Loucy (cell line): ENCODE data around the gene SH3RF3.

ENCODE experiments used
- H2AFZ ChIP-seq: fragments of 200-600 bp; sonication (generic); 2 replicates; pipeline ENCODE4 v1.6.0; 2016; ENCODE audit warnings: antibody characterized with exemption, mild to moderate bottlenecking, low read length, moderate library complexity
- H3F3A ChIP-seq: fragments of 200-600 bp; 2 replicates; pipeline ENCODE4 v1.6.0; 2016; ENCODE audit warnings: antibody characterized with exemption, low read depth, mild to moderate bottlenecking
- H3K27me3 ChIP-seq: fragments of 200-600 bp; sonication (generic); 2 replicates; pipeline ENCODE4 v1.6.1; 2014; ENCODE audit warnings: low read length, mild to moderate bottlenecking; ENCODE audit not compliant: insufficient read depth, poor library complexity, severe bottlenecking
- H3K36me3 ChIP-seq: fragments of 200-600 bp; sonication (generic); 2 replicates; pipeline ENCODE4 v1.6.1; 2016; ENCODE audit warnings: low read length; ENCODE audit not compliant: insufficient read depth
- H3K4me1 ChIP-seq: fragments of 200-600 bp; sonication (generic); 2 replicates; pipeline ENCODE4 v1.5.1; 2014; ENCODE audit warnings: low read length, mild to moderate bottlenecking; ENCODE audit not compliant: insufficient read depth, poor library complexity, severe bottlenecking
- H3K4me2 ChIP-seq: fragments of 200-600 bp; sonication (generic); 2 replicates; pipeline ENCODE4 v1.6.0; 2014; ENCODE audit warnings: antibody characterized with exemption, low read length, low read depth, mild to moderate bottlenecking; ENCODE audit not compliant: poor library complexity, severe bottlenecking
- H3K4me3 ChIP-seq: fragments of 200-600 bp; sonication (generic); 2 replicates; pipeline ENCODE4 v1.5.1; 2014; ENCODE audit warnings: low read length, mild to moderate bottlenecking, mixed read lengths; ENCODE audit not compliant: poor library complexity, severe bottlenecking
- H3K79me2 ChIP-seq: fragments of 200-600 bp; sonication (generic); 2 replicates; pipeline ENCODE4 v1.6.1; 2014; ENCODE audit warnings: low read length; ENCODE audit not compliant: insufficient read depth
- H3K9ac ChIP-seq: fragments of 200-600 bp; sonication (generic); 2 replicates; pipeline ENCODE4 v1.6.0; 2014; ENCODE audit warnings: mild to moderate bottlenecking, low read depth, low read length, moderate library complexity; ENCODE audit not compliant: poor library complexity, severe bottlenecking
- H3K9me2 ChIP-seq: fragments of 200-600 bp; sonication (generic); replicated peaks from 2 replicates; pipeline ENCODE4 v1.6.1; 2016; ENCODE audit warnings: low read depth, low read length, mixed read lengths
- H3K9me3 ChIP-seq: fragments of 200-600 bp; sonication (generic); 2 replicates; pipeline ENCODE4 v1.6.1; 2014; ENCODE audit warnings: mild to moderate bottlenecking, antibody characterized with exemption, low read length, low read depth; ENCODE audit not compliant: insufficient read depth
- H4K20me1 ChIP-seq: fragments of 200-600 bp; sonication (generic); 2 replicates; pipeline ENCODE4 v1.6.0; 2014; ENCODE audit warnings: antibody characterized with exemption, low read length, mild to moderate bottlenecking; ENCODE audit not compliant: insufficient read depth, poor library complexity, severe bottlenecking
- CTCF ChIP-seq: fragments of 200-600 bp; sonication (generic); conservative IDR thresholded peaks from 2 replicates; pipeline ENCODE4 v1.5.1; 2014; ENCODE audit warnings: mild to moderate bottlenecking, antibody characterized with exemption, low read length
- EZH2phosphoT487 ChIP-seq: fragments of 200-600 bp; IDR thresholded peaks from 2 replicates; pipeline ENCODE4 v1.6.1; 2018; ENCODE audit warnings: antibody characterized with exemption, mild to moderate bottlenecking, moderate library complexity, borderline replicate concordance

Gene SH3RF3

GRCh38 chr2:109402980-109403840 is 274.2 kb downstream of the SH3RF3 start:
- H3K27me3 ChIP-seq: no peaks in the 10 kb centered on the region
- no peak overlapping the region for H3K4me3 ChIP-seq
- no peaks in the 10 kb centered on the region for H3K9me2 ChIP-seq
- no peak overlapping the region for H3K4me2 ChIP-seq
- peaks cover 22% of the 10 kb centered on the region for H3K4me1 ChIP-seq
- H3K79me2 ChIP-seq: no peaks in the 10 kb centered on the region
- no peak overlapping the region for H3K9ac ChIP-seq
- TF ChIP-seq CTCF (no peak), EZH2phosphoT487 (no peak)
- H3F3A ChIP-seq: no peaks in the 10 kb centered on the region
- H2AFZ ChIP-seq: no peak overlapping the region
- no peaks in the 10 kb centered on the region for H4K20me1 ChIP-seq
- H3K9me3 ChIP-seq: no peaks in the 10 kb centered on the region
- H3K36me3 ChIP-seq: peaks cover 5% of the 10 kb centered on the region; the same call in 1 of the 2 replicates

- Histone ChIP-seq H3F3A (no peaks in the 10 kb centered on the region), H3K36me3 (peaks cover 5% of the 10 kb centered on the region; the same call in 1 of the 2 replicates), H3K79me2 (no peaks in the 10 kb centered on the region), H2AFZ (no peak overlapping the region), H3K27me3 (no peaks in the 10 kb centered on the region), H3K4me1 (peaks cover 29% of the 10 kb centered on the region), H3K4me2 (no peak overlapping the region), H4K20me1 (no peaks in the 10 kb centered on the region), H3K9ac (no peak overlapping the region), H3K4me3 (no peak overlapping the region), H3K9me2 (no peaks in the 10 kb centered on the region), H3K9me3 (no peaks in the 10 kb centered on the region)
- TF ChIP-seq CTCF: no peak
- TF ChIP-seq EZH2phosphoT487: no peak
These were observed 274.8 kb downstream of the SH3RF3 start for GRCh38 chr2:109403841-109404201.

- Histone ChIP-seq H3F3A (no peaks in the 10 kb centered on the region), H3K27me3 (no peaks in the 10 kb centered on the region), H3K36me3 (peaks cover 5% of the 10 kb centered on the region; the same call in 1 of the 2 replicates), H3K4me3 (no peak overlapping the region), H3K9me2 (no peaks in the 10 kb centered on the region), H2AFZ (no peak overlapping the region), H3K9ac (no peak overlapping the region), H3K4me2 (no peak overlapping the region), H3K9me3 (no peaks in the 10 kb centered on the region), H3K4me1 (peaks cover 33% of the 10 kb centered on the region), H4K20me1 (no peaks in the 10 kb centered on the region), H3K79me2 (no peaks in the 10 kb centered on the region)
- TF ChIP-seq CTCF (no peak), EZH2phosphoT487 (no peak)
These were observed 275.7 kb downstream of the SH3RF3 start for GRCh38 chr2:109404681-109405080.
